GM21619 (cell line): ENCODE measurements around the gene CST4.
A peak's percentile ranks its signal among the peaks of the same experiment; 100 is the strongest.
"Not testable (repeated sequence)": the region's sequence is repeated elsewhere in the genome, so short reads cannot be mapped to it uniquely, and the experiment has no call there.

ENCODE experiments used
- ATAC-seq: cut with Tn5 transposase; IDR thresholded peaks from one replicate; pipeline ENCODE4 v1.9.1; 2021; ENCODE audit not compliant: unreplicated experiment

The CST4 gene

DNA sequence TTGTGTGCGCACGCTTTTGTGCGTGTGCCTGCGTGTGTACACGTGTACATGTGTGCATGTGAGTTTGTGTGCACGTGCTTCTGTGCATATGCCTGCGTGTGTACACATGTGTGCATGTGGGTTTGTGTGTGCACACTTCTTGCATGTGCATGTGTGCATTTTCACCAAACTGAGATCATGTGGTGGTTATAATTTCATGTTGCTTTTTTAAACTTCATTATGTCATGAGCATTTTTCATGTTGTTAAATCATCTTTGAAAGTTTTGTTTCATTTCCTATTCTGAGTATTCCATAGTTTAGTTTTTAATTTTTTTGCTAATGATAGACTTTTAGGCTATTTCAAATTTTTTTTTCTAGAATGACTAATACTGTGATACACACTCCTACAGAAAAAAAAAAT is 44.7 kb downstream of the CST4 start:
- ATAC-seq = no peak

DNA sequence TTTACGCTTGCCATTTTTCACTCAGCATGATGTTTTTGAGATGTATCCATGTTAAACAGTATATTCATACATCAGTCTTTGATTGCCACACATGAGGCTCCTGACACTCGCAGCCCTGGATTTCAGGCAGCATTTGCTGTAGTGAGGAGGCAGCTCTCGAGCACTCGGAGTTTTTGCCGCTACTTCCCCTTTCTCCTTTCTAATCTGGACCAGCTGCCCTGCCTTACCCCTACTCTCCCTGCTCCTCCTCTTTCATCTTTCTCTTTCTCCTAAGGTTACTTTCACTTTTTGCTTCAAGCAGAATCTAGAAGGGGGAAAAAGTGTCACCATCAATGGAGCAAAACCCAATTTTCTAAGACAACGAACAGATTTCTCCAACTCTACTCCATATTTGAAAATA is 45.2 kb downstream of the CST4 start:
- no peak for ATAC-seq

DNA sequence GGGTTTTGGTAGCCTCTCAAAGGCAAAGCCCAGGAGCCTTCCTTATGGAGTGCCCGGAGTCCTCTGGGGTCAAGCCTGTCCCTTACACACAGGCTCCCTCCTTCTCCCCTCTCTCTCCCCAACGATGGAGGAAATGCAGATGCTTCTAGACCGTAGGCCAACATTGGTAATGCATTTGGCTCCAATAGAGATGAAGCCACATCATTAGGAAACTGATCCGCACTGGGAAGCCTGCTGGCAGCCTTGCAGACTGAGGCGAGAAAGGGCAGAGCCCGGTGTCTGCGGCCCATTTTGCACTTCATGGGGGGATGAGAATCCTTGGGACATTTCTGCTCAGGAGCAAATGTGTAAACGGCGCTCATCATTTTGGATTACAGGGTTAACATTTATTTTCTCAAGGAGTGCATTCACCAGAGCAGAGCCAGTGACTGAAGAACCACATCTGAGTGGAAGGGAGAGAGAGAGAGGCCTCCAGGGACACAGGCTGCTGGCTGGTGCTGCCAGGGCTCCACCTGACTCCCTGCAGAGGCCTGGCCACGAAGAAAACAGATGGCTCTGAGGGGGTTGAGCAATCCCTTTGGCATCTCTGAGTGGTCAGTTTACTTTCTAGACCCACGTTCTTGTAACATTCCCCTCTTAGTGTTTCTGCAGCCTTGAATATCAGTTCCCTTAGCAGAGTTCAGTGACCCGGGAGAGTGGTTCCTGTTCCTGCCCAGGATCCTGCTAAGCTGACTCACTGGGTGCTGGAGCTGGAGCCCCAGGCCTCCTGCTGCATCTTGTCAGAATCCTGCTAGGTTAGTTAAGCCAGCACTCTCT is 46.7 kb downstream of the CST4 start:
- ATAC-seq = no peak

DNA sequence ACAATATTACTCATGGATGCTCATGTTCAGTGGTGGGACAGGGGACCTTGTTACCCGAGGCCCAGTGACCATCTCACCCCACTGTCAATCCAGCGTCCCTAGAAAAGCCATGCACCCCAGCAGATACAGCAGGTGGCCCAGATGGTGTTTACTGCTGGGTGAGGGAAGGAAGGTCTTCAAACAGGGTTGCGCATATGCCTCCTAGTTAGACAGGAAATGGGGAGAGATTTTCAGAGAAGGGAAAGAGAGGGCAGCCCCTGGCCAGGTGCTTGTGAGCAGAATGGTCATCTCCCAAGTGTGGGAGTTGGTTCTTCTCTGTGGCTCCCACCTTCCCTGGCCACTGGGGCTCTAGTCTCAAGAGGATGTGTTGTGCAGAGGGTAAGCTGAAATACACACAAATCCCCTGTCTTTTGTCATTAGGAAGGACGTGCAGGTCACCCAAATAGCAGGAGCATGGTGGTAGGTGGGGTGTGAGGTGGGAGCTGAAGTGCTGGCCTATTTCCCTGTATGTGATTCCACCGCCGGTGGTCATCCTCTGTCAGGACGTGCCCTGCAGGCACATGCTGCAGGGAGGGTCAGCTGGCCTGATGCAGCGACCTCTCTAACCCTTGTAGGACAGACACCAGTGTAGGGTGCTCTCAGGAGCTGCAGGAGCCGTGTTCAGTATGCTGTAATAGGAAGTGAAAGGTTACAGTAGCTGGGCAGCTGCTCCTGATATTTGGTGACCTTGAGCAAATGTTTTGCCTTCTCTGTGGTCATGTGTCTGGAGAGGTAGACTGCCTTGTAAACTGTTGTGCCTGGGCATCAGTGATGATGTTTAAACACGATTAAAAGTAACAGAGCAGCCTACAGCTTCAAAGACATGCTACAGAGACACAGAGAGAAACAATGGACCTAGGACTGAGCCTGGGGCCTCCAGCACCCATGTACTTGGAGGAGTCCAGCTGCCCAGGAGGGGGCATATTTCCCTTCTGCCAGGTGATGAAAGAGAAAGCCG is 47.9 kb downstream of the CST4 start:
- no peak for ATAC-seq

DNA sequence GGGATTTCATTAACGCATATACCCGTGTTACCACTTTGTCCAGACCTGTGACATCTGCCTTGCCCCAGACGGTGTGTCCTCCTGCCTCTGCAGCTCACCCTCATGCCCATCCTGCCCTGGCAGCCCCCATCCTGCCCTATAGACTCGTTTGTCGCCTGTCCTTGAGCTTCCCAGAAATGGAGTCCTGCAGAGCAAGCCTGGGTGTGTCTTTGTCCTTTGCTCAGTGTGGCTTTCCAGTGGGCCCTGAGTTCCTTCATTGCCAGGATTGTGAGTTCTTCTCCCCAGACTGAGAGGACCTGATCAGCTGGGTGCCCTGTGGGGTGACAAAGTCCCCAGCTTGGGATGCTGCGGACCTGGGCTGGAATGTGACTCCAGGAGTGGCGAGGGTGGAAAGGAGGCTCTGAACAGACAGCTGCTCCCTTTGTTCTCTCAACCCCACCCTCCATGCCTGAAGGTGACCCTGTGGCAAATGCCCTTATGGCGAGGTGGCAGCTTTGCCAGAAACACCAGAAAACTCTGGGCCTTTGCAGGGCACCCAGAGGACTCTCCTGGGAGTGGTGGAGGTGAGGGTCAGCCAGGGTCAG is 48.7 kb downstream of the CST4 start:
- ATAC-seq = no peak

DNA sequence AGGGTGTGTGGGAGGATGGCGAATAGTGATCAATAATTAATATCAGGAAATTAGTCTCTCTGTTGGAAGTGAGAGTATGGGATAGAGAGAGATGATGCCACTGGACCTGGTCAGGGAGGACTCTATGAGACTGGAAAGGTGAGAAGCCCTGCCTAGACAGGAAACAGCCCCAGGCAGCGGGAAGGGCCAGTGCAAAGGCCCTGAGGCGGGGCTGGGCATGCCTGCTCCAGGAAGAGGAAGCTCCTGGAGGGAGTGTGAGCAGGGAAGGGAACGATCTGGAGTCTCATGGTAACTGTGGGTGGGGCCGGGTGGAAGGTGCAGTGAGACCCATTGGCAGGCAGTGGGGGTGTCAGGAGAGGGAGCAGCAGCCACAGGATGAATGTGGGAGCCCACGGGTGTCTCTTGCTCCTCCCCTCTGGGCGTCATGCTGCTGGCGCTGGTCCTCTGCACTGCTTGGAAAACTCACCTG is 49.3 kb downstream of the CST4 start:
- ATAC-seq = no peak

DNA sequence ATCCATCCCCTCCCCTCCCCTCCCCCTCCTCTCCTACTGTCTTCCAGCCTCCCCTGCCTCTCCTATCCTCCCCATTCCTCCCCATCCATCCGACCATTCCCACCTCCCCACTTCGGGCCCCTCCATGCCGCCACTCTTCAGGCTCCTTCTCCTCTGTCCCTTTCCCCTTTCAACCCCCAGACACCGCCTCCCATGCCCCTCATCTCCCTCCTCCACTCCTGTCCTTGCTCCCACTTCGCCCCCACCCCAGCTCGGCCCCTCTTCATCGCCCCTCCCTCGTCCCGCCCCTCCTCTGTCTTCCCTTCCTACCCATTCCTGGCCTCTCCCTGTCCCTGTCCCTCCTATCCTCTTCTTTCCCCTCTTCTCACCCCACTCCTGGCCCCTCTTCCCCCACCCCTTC is 50.5 kb downstream of the CST4 start:
- no peak for ATAC-seq

DNA sequence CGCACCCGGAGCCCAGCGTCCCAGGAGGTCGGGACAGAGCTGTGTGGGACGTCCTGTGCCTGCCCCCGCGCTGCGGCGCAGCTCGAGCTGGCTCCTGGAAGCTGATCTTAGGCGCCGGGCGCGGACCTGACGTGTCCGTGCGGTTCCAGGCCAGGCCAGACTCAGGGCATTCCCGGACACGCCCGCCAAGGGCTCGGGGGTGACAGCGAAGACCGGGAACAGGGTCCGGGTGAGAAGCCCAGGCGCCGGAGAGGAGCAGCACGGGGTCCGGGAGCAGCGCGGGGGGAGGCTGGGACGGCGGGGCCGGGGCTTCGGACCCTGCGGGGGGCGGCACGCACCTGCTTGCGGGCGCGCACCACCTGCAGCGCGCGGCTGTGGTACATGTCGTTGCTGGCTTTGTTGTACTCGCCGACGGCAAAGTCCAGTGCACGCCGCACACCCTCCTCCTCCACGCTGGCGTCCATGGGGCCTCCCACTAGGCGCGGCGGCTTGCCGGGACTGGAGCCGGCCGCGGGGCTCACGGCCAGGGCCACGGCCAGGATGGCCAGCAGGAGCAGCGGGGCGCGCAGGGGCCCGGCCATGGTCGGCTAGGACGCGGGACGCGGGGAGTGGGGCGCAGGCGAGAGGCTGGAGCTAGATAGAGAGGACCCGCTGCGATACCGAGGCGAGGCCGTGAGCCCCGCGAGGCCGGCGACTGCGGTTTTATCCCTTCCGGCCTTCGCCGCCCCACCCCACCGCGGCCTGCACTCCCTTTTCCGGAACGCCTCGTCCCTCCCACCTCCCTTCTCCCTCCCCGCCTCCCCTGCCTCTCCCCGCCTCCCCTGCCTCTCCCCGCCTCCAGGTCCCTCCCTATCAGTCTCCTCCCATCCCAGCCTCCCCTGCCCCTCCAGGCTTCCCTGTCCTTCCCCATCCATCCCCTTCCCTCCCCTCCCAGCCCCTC is 51.3 kb downstream of the CST4 start, which contains the start of gene CST3:
Gene CST3, minus strand, starts transcription at position 674 of the 940 bp plus-strand sequence. Its CDS starts 93 bp downstream, at position 581.
- ATAC-seq = peak; percentile 63

DNA sequence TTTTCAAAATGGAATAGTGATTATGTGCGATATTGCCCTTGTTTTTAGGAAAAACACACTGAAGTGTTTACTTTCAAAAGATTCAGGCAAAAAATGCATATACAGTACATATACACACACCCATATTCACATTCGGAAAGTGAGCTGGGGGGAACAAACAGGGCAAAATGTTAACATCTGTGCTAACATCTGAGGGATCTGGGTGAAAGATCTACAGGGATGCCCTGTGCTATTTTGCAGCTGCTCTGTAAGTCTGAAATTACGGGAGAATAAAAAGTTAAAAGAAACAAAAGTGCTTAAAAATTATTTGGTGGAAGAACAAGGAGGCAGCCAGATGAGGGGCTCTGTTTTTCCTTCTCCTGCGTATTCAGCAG is 51.9 kb downstream of the CST4 start:
- ATAC-seq = no peak

DNA sequence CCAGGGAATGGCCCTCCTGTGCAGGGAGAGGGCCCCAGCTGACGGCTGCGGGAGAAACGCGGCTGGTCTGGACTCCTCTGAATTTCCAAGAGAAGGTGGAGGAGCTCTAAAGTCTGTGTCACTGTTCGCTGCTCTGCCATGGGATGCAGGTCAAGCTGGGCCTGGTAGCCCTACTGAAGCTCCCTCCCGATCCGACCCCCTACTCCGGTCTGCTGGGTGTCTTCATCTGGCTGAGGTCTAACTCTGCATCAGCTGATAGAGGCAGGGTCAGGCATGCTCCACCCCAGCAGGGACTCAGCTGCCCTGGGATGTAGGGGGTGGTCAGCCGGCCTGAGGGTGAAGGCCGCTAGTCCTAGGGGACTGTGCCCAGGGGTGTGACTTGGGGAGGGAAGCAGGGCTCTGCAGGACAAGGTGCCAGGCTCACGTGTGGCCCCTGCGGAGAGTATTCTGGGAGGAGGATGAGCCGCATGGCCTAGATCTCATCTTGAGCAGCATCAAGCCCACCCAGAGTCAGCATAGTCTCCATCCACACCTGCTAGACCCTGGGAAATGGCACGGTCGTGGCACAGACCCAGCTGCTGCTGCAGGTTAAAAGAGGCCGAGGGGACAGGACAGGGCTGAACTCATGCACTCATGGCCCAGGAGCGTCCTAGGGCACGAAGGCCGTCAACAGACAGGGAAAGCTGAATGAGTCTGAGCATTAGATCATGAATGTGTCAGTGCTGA is 52.5 kb downstream of the CST4 start:
- ATAC-seq = no peak

DNA sequence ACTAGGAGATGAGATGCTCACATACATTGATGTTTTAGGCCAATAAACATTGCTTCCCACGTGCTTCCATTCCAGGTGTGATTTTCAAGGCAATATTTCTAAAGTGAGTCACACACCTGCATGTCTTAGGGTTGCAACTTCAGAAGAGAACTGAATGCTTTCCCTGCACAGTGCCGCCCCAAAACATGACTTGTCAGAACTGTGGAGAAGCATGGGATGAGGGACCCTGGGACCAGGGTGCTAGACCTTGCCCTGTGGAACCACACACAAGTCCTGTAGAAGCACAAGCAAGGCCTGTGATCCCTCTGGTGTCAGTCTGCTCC is 53.1 kb downstream of the CST4 start:
- not testable (repeated sequence) for ATAC-seq
